ENCODE data around the gene POLD2.

POLD2 gene

GRCh38 chr7:44101303-44101965, 21.9 kb downstream of the POLD2 start:
- no peak for DNase-seq

GRCh38 chr7:44100458-44101302, 22.7 kb downstream of the POLD2 start:
- peak; percentile 86 for DNase-seq

- peak; percentile 44 for DNase-seq
Observed at GRCh38 chr7:44099669-44100068, 23.7 kb downstream of the POLD2 start.

GRCh38 chr7:44098092-44099068, 25.0 kb downstream of the POLD2 start:
- no peak for DNase-seq

- DNase-seq: no peak
Observed at GRCh38 chr7:44097064-44097932, 26.1 kb downstream of the POLD2 start.

GRCh38 chr7:44096326-44096881, 26.9 kb downstream of the POLD2 start:
- DNase-seq: no peak

GRCh38 chr7:44095781-44096180, 27.6 kb downstream of the POLD2 start:
- DNase-seq: no peak

- no peak for DNase-seq
Observed at GRCh38 chr7:44094883-44095592, 28.3 kb downstream of the POLD2 start.

DNA sequence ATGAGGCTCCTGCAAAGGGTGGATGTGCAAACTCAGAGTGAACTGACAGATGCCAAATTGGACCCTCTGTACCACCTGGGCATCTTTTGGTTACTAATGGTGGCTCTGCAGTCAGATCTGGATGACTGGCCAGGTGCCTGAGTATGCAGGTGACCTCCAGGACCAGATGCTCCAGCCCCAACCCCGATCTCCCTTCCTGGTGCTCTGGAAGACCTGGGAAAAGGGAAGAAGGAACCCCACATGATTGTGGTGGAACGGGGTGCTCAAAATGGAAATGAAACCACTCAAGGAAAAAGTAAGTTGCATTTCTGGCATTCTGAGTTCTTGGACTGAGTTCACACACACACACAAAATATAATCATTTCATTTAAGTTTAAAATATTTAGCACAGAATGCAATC, 29.0 kb downstream of the POLD2 start:
- DNase-seq: no peak

DNA sequence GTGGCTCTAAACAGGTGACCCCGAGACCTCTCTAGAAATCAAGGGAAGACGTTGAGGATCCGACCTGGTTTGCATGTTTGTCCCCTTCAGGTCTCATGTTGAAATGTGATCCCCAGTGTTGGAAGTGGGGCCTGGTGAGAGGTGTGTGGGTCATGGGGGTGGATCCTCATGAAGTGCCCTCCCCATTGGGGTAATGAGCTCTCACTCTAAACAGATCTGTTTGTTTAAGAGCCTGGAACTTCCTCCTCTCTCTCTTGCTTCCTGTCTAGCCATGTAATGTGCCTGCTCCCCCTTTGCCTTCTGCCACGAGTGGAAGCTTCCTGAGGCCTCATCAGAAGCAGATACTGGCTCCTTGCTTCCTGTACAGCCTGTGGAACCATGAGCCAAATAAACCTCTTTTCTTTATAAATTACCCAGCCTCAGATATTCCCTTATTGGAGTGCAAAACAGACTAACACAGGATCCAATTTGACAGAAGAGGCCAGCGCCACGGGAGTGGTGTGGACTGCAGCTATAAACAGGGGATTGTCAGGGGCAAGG, 30.2 kb downstream of the POLD2 start:
- no peak for DNase-seq

DNA sequence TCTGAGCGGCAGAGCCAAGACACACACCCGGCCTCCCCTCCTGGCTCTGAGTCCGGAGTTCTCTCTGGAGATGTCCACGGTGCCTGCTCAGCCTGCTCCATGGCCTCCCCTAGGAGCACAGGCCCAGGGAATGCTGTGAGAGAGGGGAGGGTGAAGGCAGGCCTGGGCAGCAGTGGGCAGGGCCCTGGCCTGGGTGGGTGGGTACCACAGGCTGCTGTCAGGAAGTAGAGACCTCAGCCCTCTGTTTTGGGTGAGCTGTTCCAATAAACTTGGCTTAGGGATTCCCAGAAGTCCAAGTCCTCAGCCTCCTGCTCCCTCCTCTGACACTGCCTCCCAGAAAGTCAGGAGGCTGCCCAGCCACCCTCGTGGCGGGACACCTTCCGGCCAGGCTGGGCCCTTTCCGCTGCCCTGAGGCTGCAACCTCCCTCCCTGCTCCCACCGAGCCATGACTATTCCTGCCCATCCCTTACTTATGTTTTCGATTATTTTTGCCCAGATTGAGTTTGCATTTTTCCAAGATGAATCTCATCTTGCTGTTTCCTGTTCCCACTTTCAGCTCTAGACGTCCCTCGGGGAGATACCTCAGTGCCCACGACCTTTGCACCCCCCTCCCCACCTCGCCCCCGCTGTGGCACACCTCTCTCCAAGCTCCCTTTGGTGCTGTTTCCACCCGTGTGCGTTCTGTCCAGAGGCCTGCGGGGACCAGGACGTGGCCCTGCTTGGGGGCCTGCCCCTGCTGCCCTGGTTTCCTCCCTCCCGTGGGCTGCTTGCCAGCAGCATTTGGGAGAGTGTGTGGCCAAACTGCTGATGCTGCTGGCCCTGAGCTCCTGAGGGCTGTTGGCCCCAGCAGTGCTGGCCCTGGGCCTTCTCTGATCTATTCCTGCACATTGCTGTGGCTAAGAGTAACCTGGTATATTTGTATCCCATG, 35.2 kb downstream of the POLD2 start:
- DNase-seq: peak; percentile 98

GRCh38 chr7:44086627-44087026, 36.7 kb downstream of the POLD2 start:
- DNase-seq: no peak

- no peak for DNase-seq
Observed at GRCh38 chr7:44085546-44085945, 37.8 kb downstream of the POLD2 start.

DNA sequence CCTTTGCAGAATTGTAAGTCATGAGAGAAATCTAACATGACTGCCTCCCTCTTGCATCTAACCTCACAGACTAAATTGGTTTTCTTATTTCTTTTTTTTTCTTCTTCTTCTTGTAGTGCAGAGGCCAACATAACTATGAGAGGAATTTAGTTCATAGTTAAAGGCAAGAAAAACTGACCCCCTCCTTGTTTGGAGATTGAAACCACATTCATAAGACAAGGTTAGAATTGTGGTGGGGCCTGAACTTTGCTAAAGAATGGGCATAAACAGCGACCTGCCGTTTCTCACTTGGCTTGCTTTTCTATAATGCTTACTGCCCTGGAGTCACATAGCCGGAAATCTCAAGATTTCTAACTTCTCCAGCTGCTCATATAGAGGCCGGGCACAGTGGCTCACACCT, 38.6 kb downstream of the POLD2 start:
- DNase-seq: peak; percentile 53

- DNase-seq: no peak
Observed at GRCh38 chr7:44083796-44084195, 39.6 kb downstream of the POLD2 start.

GRCh38 chr7:44082541-44083207, 40.7 kb downstream of the POLD2 start:
- peak; percentile 100 for DNase-seq

- DNase-seq: no peak
Observed at GRCh38 chr7:44081266-44081748, 42.0 kb downstream of the POLD2 start.

DNA sequence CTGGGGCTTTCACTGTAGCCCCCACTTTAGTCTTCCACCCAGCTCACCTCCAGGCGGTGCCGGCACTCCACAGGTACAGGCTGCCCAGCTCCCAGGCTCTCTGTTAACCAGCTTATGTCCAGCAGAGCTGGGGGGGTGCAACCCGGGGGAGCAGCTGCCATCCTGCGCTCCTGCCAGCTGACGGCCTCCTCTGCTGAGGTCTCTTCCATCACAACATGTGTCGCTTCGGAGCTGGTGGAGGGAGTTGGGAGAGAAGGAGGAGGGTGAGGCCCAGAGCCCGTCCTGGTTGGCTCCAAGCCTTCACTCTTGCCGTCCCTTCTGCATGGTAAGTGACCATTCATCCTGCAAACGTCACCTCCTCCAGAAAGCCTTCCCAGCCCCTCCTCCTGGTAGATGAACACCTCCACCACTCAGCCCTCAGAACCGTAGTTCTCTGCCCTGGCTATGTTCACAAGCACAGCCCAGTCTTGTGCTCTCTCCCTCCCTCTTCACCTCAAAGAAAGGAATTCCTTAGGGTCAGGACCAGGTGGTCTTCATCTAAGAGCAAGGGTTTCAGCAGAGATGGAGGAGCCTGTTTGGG, 42.6 kb downstream of the POLD2 start:
- DNase-seq: no peak

Data from fibroblast of skin of back (primary cell).